HepG2 (cell line): Measurements from ENCODE around the gene PLCG1.

ENCODE experiments used
- CTCF ChIP-seq: sonication (generic); formaldehyde crosslinking; IDR thresholded peaks from 2 replicates; pipeline ENCODE4 v1.5.0; 2020; ENCODE audit warnings: mild to moderate bottlenecking, missing genetic modification reagents, moderate library complexity
- FOSL1 ChIP-seq: sonication (generic); formaldehyde crosslinking; IDR thresholded peaks from 2 replicates; pipeline ENCODE4 v1.9.0; 2021; ENCODE audit warnings: missing genetic modification reagents, borderline replicate concordance
- IRF2 ChIP-seq: IDR thresholded peaks from 2 replicates; pipeline ENCODE4 v1.6.1; 2018; ENCODE audit warnings: missing genetic modification reagents, missing compliant biosample characterization
- RAD21 ChIP-seq: fragments of 450-650 bp; formaldehyde crosslinking; IDR thresholded peaks from 2 replicates; pipeline ENCODE4 v1.5.0; 2020; ENCODE audit warnings: mild to moderate bottlenecking
- USF2 ChIP-seq, 2 experiments: sonication (generic) in 1 of 2; formaldehyde crosslinking in 1 of 2; IDR thresholded peaks; 2 replicates each; pipeline versions ENCODE4 v1.5.1 to v1.6.1; 2011 to 2020; ENCODE audit warnings: borderline replicate concordance in 1 of 2, low read depth in 1 of 2, low read length in 1 of 2, mild to moderate bottlenecking in 1 of 2, missing genetic modification reagents in 1 of 2, moderate library complexity in 1 of 2
- XBP1 ChIP-seq: sonication (generic); formaldehyde crosslinking; IDR thresholded peaks from 2 replicates; pipeline ENCODE4 v1.5.0; 2020; ENCODE audit warnings: missing genetic modification reagents
- TF ChIP-seq, protein P1 (sequence below): sonication (generic); formaldehyde crosslinking; IDR thresholded peaks from 2 replicates; pipeline ENCODE4 v1.4.0; 2020; ENCODE audit warnings: missing genetic modification reagents
- TF ChIP-seq, protein P2 (sequence below): sonication (generic); formaldehyde crosslinking; IDR thresholded peaks from 2 replicates; pipeline ENCODE4 v1.5.0; 2020; ENCODE audit warnings: missing genetic modification reagents
- TF ChIP-seq, protein P3 (sequence below): sonication (generic); formaldehyde crosslinking; IDR thresholded peaks from 2 replicates; pipeline ENCODE4 v1.4.0; 2020; ENCODE audit warnings: missing genetic modification reagents

- TF ChIP-seq USF2 (IDR thresholded peaks at IDR 0.05; ENCODE audit: low read depth, low read length) (no peak), USF2 (CRISPR knock-in tag; IDR thresholded peaks at IDR 0.05; ENCODE audit: borderline replicate concordance) (no peak), RAD21 (CRISPR knock-in tag) (no peak), CTCF (CRISPR knock-in tag) (no peak), XBP1 (no peak), IRF2 (CRISPR knock-in tag) (no peak), FOSL1 (no peak)
- TF ChIP-seq, protein P1, sequence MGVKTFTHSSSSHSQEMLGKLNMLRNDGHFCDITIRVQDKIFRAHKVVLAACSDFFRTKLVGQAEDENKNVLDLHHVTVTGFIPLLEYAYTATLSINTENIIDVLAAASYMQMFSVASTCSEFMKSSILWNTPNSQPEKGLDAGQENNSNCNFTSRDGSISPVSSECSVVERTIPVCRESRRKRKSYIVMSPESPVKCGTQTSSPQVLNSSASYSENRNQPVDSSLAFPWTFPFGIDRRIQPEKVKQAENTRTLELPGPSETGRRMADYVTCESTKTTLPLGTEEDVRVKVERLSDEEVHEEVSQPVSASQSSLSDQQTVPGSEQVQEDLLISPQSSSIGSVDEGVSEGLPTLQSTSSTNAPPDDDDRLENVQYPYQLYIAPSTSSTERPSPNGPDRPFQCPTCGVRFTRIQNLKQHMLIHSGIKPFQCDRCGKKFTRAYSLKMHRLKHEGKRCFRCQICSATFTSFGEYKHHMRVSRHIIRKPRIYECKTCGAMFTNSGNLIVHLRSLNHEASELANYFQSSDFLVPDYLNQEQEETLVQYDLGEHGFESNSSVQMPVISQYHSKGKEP = no peak
- TF ChIP-seq, protein P2, sequence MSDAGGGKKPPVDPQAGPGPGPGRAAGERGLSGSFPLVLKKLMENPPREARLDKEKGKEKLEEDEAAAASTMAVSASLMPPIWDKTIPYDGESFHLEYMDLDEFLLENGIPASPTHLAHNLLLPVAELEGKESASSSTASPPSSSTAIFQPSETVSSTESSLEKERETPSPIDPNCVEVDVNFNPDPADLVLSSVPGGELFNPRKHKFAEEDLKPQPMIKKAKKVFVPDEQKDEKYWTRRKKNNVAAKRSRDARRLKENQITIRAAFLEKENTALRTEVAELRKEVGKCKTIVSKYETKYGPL (CRISPR knock-in tag) = no peak
- TF ChIP-seq, protein P3, sequence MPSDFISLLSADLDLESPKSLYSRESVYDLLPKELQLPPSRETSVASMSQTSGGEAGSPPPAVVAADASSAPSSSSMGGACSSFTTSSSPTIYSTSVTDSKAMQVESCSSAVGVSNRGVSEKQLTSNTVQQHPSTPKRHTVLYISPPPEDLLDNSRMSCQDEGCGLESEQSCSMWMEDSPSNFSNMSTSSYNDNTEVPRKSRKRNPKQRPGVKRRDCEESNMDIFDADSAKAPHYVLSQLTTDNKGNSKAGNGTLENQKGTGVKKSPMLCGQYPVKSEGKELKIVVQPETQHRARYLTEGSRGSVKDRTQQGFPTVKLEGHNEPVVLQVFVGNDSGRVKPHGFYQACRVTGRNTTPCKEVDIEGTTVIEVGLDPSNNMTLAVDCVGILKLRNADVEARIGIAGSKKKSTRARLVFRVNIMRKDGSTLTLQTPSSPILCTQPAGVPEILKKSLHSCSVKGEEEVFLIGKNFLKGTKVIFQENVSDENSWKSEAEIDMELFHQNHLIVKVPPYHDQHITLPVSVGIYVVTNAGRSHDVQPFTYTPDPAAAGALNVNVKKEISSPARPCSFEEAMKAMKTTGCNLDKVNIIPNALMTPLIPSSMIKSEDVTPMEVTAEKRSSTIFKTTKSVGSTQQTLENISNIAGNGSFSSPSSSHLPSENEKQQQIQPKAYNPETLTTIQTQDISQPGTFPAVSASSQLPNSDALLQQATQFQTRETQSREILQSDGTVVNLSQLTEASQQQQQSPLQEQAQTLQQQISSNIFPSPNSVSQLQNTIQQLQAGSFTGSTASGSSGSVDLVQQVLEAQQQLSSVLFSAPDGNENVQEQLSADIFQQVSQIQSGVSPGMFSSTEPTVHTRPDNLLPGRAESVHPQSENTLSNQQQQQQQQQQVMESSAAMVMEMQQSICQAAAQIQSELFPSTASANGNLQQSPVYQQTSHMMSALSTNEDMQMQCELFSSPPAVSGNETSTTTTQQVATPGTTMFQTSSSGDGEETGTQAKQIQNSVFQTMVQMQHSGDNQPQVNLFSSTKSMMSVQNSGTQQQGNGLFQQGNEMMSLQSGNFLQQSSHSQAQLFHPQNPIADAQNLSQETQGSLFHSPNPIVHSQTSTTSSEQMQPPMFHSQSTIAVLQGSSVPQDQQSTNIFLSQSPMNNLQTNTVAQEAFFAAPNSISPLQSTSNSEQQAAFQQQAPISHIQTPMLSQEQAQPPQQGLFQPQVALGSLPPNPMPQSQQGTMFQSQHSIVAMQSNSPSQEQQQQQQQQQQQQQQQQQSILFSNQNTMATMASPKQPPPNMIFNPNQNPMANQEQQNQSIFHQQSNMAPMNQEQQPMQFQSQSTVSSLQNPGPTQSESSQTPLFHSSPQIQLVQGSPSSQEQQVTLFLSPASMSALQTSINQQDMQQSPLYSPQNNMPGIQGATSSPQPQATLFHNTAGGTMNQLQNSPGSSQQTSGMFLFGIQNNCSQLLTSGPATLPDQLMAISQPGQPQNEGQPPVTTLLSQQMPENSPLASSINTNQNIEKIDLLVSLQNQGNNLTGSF (CRISPR knock-in tag) = no peak
These were observed 63.3 kb downstream of the PLCG1 start for GRCh38 chr20:41200446-41201202.
